MG63 (cell line): ENCODE results near the gene M1AP. TPM values are rescaled to one million over a fixed set of nuclear protein-coding genes. Genes with fewer than 3 reads are reported as not detected.

Experiments used
- DNase-seq: peaks from one replicate; pipeline ENCODE4 v3.0.0-alpha.2; 2020
- H3K27me3 ChIP-seq: fragments of 250-450 bp; sonication (Bioruptor Pico); 2 replicates; pipeline ENCODE4 v1.5.1; 2020; ENCODE audit warnings: mild to moderate bottlenecking, moderate library complexity
- H3K36me3 ChIP-seq: fragments of 250-450 bp; sonication (Bioruptor Pico); 2 replicates; pipeline ENCODE4 v1.5.1; 2020; ENCODE audit warnings: mild to moderate bottlenecking, moderate library complexity
- H3K4me3 ChIP-seq: fragments of 250-450 bp; sonication (Bioruptor Pico); 2 replicates; pipeline ENCODE4 v1.5.1; 2020; ENCODE audit warnings: mild to moderate bottlenecking, moderate library complexity
- H3K9me3 ChIP-seq: fragments of 250-450 bp; sonication (Bioruptor Pico); 2 replicates; pipeline ENCODE4 v1.5.1; 2020; ENCODE audit warnings: mild to moderate bottlenecking, moderate library complexity
- total RNA-seq: library from RNA; depleted of rRNA; stranded (reverse); fragments of >200 nt; shearing (Covaris generic); gene quantifications from 2 replicates; pipeline ENCODE4 v1.2.3, GENCODE V29; 2014; ENCODE audit warnings: low replicate concordance

The M1AP gene
- total RNA-seq, 1 experiment from 2014 or later, result not detected

- Histone ChIP-seq H3K36me3 (no peaks in the 10 kb centered on the region), H3K9me3 (no peaks in the 10 kb centered on the region), H3K27me3 (no peaks in the 10 kb centered on the region), H3K4me3 (no peak overlapping the region)
- DNase-seq, result no peak
These were observed 87.5 kb downstream of the M1AP start for GRCh38 chr2:74560591-74560990.

GRCh38 chr2:74559912-74560311, 88.2 kb downstream of the M1AP start:
- Histone ChIP-seq H3K36me3 (no peaks in the 10 kb centered on the region), H3K9me3 (no peaks in the 10 kb centered on the region), H3K4me3 (no peak overlapping the region), H3K27me3 (no peaks in the 10 kb centered on the region)
- no peak for DNase-seq

- no peaks in the 10 kb centered on the region for H3K27me3 ChIP-seq
- DNase-seq, result no peak
- no peaks in the 10 kb centered on the region for H3K9me3 ChIP-seq
- H3K4me3 ChIP-seq, result no peak overlapping the region
- no peaks in the 10 kb centered on the region for H3K36me3 ChIP-seq
These were observed 89.6 kb downstream of the M1AP start for GRCh38 chr2:74558284-74559230.

GRCh38 chr2:74556831-74557370, 91.2 kb downstream of the M1AP start:
- H3K4me3 ChIP-seq, result no peak overlapping the region
- DNase-seq, result no peak
- H3K36me3 ChIP-seq, result peaks cover 4% of the 10 kb centered on the region; the same call in 1 of the 2 replicates
- H3K27me3 ChIP-seq, result no peaks in the 10 kb centered on the region
- no peaks in the 10 kb centered on the region for H3K9me3 ChIP-seq

- no peak for DNase-seq
- H3K9me3 ChIP-seq, result no peaks in the 10 kb centered on the region
- no peaks in the 10 kb centered on the region for H3K27me3 ChIP-seq
- H3K4me3 ChIP-seq, result no peak overlapping the region
- H3K36me3 ChIP-seq, result peaks cover 6% of the 10 kb centered on the region; the same call in 1 of the 2 replicates
These were observed 92.0 kb downstream of the M1AP start for GRCh38 chr2:74556159-74556558.

GRCh38 chr2:74555610-74556103, 92.5 kb downstream of the M1AP start:
- Histone ChIP-seq H3K36me3 (peaks cover 6% of the 10 kb centered on the region; the same call in 1 of the 2 replicates), H3K27me3 (no peaks in the 10 kb centered on the region), H3K9me3 (no peaks in the 10 kb centered on the region), H3K4me3 (no peak overlapping the region)
- DNase-seq, result no peak

GRCh38 chr2:74554820-74555531, 93.2 kb downstream of the M1AP start:
- Histone ChIP-seq H3K4me3 (peak overlapping the region; percentile 73), H3K27me3 (no peaks in the 10 kb centered on the region), H3K36me3 (peaks cover 8% of the 10 kb centered on the region), H3K9me3 (no peaks in the 10 kb centered on the region)
- no peak for DNase-seq

- Histone ChIP-seq H3K9me3 (no peaks in the 10 kb centered on the region), H3K36me3 (peaks cover 13% of the 10 kb centered on the region), H3K27me3 (no peaks in the 10 kb centered on the region), H3K4me3 (peak within 1 kb of the TSS; percentile 73)
- DNase-seq, result peak; percentile 90
These were observed 94.0 kb downstream of the M1AP start, which contains the start of the genes DOK1 and LOXL3 for GRCh38 chr2:74553892-74554819. DOK1 (plus strand) TSS chr2:74554720; CDS start chr2:74554755, 35 bp downstream. LOXL3 (minus strand) TSS chr2:74553942; CDS start chr2:74552634, 1,308 bp downstream.

- H3K4me3 ChIP-seq, result peak overlapping the region; percentile 73
- no peaks in the 10 kb centered on the region for H3K27me3 ChIP-seq
- no peaks in the 10 kb centered on the region for H3K9me3 ChIP-seq
- DNase-seq, result peak; percentile 59
- peaks cover 13% of the 10 kb centered on the region for H3K36me3 ChIP-seq
These were observed 95.0 kb downstream of the M1AP start for GRCh38 chr2:74552914-74553811.

- H3K9me3 ChIP-seq, result no peaks in the 10 kb centered on the region
- H3K4me3 ChIP-seq, result peak overlapping the region; percentile 73
- H3K27me3 ChIP-seq, result no peaks in the 10 kb centered on the region
- DNase-seq, result no peak
- peaks cover 13% of the 10 kb centered on the region for H3K36me3 ChIP-seq
These were observed 95.9 kb downstream of the M1AP start for GRCh38 chr2:74551942-74552913.

GRCh38 chr2:74551530-74551929, 96.6 kb downstream of the M1AP start:
- Histone ChIP-seq H3K4me3 (no peak overlapping the region), H3K36me3 (peaks cover 13% of the 10 kb centered on the region), H3K9me3 (no peaks in the 10 kb centered on the region), H3K27me3 (no peaks in the 10 kb centered on the region)
- no peak for DNase-seq

GRCh38 chr2:74550231-74550630, 97.9 kb downstream of the M1AP start:
- Histone ChIP-seq H3K4me3 (no peak overlapping the region), H3K9me3 (no peaks in the 10 kb centered on the region), H3K27me3 (no peaks in the 10 kb centered on the region), H3K36me3 (peaks cover 13% of the 10 kb centered on the region)
- DNase-seq, result no peak

GRCh38 chr2:74548900-74549826, 99.0 kb downstream of the M1AP start:
- peak overlapping the region; percentile 64 for H3K4me3 ChIP-seq
- peak; percentile 83 for DNase-seq

More at GRCh38 chr2:74548900-74549826, 99.0 kb downstream of the M1AP start:
- H3K36me3 ChIP-seq, result peaks cover 13% of the 10 kb centered on the region
- H3K27me3 ChIP-seq, result no peaks in the 10 kb centered on the region
- no peaks in the 10 kb centered on the region for H3K9me3 ChIP-seq
